Measurements from ENCODE around the gene WEE1.

DNA sequence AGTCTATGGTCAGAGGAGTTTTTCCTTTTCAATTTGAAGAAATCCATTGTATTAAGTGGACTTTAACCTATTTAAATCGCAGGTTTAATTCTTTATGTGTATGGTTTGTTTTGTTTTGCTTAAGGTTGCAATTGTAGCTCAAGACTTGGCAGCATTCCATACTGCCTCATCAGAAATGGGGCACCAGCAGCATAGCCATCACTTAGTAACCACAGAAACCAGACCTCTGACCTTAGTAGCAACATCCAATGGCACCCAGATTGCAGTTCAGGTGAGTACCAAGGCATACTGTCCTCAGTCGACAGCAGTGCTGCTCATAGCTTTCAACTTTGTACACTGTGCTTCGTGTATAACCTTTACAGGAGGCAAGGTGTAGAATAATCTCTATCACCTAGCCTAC is 48.4 kb upstream of the WEE1 start:
- TF ChIP-seq, protein P1, sequence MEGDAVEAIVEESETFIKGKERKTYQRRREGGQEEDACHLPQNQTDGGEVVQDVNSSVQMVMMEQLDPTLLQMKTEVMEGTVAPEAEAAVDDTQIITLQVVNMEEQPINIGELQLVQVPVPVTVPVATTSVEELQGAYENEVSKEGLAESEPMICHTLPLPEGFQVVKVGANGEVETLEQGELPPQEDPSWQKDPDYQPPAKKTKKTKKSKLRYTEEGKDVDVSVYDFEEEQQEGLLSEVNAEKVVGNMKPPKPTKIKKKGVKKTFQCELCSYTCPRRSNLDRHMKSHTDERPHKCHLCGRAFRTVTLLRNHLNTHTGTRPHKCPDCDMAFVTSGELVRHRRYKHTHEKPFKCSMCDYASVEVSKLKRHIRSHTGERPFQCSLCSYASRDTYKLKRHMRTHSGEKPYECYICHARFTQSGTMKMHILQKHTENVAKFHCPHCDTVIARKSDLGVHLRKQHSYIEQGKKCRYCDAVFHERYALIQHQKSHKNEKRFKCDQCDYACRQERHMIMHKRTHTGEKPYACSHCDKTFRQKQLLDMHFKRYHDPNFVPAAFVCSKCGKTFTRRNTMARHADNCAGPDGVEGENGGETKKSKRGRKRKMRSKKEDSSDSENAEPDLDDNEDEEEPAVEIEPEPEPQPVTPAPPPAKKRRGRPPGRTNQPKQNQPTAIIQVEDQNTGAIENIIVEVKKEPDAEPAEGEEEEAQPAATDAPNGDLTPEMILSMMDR (IDR thresholded peaks at IDR 0.05; ENCODE audit: extremely low read depth in 1 of 2, insufficient read depth in 1 of 2, low read depth in 1 of 2, low read length in 2 of 2), result no peak
- TF ChIP-seq FOS (IDR thresholded peaks at IDR 0.05; ENCODE audit: borderline replicate concordance, insufficient read depth, low read length) (no peak), POLR2A (IDR thresholded peaks at IDR 0.05; ENCODE audit: low read depth, low read length) (no peak), POLR2AphosphoS5 (IDR thresholded peaks at IDR 0.05; ENCODE audit: insufficient read depth, low read depth, low read length) (no peak), EZH2 (IDR thresholded peaks at IDR 0.05; ENCODE audit: borderline replicate concordance, low read depth, low read length, severe bottlenecking) (no peak), JUN (IDR thresholded peaks at IDR 0.05; ENCODE audit: borderline replicate concordance, insufficient read depth, insufficient read length, low read depth) (no peak)
- TF ChIP-seq, protein P2, sequence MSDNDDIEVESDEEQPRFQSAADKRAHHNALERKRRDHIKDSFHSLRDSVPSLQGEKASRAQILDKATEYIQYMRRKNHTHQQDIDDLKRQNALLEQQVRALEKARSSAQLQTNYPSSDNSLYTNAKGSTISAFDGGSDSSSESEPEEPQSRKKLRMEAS (IDR thresholded peaks at IDR 0.05; ENCODE audit: insufficient read depth, insufficient read length), result no peak
